T-helper 9 cell (primary cell): ENCODE measurements around the gene ZNF682.
"Not testable (repeated sequence)": the region's sequence is repeated elsewhere in the genome, so short reads cannot be mapped to it uniquely, and the experiment has no call there.

Experiments
- DNase-seq: peaks from one replicate; pipeline ENCODE4 v3.0.0-alpha.2; 2020

The ZNF682 gene

DNA sequence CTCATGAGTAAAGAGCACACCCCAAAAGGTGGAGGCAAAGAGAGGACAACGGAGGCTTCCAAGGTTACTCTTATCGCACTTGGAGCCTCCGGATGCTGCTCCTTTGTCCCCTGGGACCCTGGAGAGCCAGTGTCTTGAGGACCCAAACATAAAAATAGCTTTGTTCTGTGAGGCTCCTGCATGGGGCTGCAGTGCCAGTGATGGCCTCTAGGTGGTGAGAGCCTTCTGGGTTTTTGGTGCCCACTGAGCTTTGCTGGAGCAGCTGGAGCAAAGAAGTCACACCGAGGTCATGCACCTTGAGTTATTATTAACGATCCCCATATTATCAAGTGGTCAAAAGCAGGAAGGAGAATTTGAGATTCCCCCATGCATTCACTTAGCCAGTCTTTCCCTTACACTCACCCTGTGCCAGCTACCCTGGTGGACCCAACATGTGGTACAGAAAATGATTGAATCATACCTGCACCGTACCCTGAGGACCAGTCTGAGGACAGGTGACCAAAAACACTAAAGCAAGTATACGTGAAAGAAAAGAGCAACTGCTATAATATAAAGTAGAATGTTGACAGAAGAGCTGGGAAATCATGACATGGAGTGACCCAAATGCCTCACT lies 41.5 kb downstream of the ZNF682 start:
- peak; percentile 48 for DNase-seq

DNA sequence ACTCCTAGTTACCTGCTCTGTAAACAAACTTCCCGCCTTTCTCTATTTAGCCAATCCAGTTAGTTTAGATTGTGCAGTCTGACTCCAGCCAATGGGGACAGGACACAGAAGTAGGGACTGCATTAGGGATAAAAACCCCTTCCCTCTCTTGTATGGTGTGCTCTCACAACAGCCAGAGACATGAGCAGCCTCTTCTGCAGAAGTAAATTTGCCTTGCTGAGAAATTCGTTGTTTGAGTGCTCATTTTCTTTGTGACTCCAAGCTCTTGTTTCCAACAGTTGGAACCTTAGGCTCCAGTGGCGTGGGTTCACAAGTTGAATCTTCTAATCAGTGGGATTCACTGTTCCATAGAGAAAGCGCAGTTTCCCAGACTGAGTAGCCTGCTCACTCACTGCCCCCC lies 72.4 kb downstream of the ZNF682 start:
- no peak for DNase-seq

DNA sequence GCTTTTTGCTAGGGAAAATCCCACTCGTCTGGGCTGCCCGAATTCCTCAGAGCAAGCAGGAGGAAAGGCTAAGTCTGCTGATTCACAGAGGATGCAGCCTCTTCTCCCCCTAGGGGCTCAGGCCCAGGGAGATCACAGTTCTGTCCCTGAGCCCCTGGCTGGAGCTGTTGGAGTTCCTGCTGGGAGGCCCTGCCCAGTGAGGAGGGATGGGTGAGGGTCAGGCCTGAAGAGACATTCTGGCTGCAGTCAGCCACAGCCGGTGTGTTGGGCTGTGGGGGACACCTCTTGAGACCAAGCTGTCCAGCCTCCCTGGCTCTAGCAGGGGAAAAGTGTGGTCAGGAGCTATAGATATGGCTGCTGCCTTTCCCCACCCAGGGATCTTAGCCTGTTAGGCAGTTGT lies 73.2 kb downstream of the ZNF682 start:
- not testable (repeated sequence) for DNase-seq

DNA sequence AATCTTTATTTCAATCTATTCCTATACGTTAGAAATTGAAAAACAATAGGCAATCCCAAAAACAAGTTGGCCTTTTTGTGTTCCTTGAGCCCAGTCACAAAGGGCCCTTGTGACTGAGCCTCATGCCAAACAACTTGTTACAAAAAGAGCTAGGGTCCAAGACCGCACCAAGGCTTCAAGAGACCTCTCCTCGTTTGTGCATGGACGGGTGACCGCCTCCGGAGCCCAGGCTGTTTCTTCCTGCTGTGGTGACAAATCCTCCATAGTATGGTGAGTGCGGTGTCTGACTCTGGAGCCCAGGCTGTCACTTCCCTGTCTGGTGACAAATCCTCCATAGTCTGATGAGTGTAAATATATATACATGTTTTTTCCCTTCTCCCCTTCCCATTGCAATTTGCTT lies 74.9 kb downstream of the ZNF682 start:
- no peak for DNase-seq

DNA sequence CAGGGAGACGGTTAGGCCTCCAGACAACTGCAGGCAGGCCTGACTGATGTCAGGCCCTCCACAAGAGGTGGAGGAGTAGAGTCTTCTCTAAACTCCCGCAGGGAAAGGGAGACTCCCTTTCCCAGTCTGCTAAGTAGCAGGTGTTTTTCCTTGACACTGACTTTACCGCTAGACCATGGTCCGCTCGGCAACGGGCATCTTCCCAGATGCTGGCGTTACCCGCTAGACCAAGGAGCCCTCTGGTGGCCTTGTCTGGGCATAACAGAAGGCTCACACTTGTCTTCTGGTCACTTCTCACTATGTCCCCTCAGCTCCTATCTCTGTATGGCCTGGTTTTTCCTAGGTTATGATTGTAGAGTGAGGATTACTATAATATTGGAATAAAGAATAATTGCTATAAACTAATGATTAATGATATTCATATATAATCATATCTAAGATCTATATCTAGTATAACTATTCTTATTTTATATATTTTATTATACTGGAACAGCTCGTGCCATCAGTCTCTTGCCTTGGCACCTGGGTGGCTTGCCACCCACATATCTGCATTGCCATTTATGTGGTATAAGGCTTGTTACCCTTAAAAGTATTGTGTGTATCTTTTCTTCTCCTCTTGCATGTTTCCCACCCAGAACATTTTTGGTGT lies 80.0 kb downstream of the ZNF682 start:
- peak; percentile 46 for DNase-seq

DNA sequence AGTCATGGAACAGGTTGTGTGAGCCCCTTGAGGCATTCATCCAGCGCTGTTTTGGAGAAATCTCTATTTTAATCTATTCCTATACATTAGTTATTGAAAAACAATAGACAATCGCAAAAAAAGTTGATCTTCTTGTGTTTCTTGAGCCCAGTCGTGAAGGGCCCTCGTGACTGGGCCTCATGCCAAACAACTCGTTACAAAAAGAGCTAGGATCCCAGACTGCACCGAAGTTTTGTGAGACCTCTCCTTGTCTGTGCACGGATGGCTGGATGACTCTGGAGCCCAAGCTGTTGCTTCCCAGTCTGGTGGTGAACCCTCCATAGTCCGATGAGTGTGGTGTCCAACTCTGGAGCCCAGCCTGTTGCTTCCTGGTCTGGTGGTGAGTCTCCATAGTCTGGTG lies 81.5 kb downstream of the ZNF682 start:
- not testable (repeated sequence) for DNase-seq

DNA sequence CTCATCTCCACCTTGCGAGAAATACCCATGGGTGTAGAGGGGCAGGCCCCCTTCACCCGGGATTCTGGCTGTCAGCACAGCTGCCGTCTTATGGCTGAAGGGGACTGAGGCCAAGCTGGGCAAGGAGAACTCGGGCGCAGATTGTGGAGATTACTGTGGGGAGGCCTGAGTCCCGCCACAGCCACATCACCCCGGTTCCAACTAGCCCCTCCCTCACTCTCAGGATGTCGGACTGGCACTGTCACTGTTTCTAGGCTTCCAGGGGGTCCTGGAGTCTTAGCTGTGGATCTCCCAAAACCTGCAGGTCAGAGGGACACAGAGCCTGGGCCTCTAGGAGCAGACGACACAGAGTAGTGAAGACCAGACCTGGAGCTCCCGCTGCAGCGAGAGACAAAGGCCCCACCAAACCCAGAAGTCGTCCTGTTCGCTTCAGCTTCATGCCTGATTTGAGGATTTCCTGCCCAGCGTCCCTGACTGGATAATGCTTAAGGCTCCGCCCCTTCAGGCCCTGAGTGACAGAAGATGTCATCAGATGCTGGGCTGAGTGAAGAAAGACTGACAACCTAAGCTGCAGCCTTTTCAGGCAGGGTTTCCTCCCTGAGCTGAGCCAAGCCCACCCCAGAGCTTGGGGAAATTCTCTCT lies 82.8 kb downstream of the ZNF682 start:
- DNase-seq: no peak

DNA sequence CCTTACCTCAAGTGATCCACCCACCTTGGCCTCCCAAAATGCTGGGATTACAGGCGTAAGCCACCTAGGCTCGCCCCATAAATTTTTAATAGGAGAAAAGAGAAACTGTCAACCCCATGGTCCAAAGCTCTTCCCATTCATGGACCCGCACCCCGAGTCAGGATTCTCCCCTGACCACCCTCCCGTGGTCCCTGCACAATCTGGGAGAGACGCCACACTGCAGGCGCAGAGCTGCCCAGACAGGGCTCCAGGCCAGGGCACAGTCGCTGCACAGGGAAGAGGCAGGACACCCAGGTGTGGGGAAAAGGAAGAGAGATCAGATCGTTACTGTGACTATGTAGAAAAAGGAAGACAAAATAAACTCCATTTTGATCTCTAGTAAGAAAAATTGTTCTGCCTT lies 84.1 kb downstream of the ZNF682 start:
- DNase-seq: no peak
